ENCODE measurements around the gene BEGAIN.

Gene BEGAIN

GRCh38 chr14:100616854-100617409, 29.7 kb upstream of the BEGAIN start:
- ChIA-PET POLR2A (no interaction called here), CTCF (no interaction called here)
- no peak for DNase-seq (ENCODE audit: extremely low spot score)
- no peak for TF ChIP-seq CTCF (IDR thresholded peaks at IDR 0.05; ENCODE audit: control extremely low read depth, extremely low read depth, low read depth, missing control alignments)

GRCh38 chr14:100615736-100616695, 28.8 kb upstream of the BEGAIN start:
- CTCF ChIA-PET, result no interaction called here
- POLR2A ChIA-PET, result no interaction called here
- DNase-seq (ENCODE audit: extremely low spot score), result no peak
- TF ChIP-seq CTCF (IDR thresholded peaks at IDR 0.05; ENCODE audit: control extremely low read depth, extremely low read depth, low read depth, missing control alignments), result no peak

GRCh38 chr14:100614803-100615202, 27.6 kb upstream of the BEGAIN start:
- DNase-seq (ENCODE audit: extremely low spot score), result no peak
- CTCF ChIA-PET, result no interaction called here
- POLR2A ChIA-PET, result no interaction called here
- TF ChIP-seq CTCF (IDR thresholded peaks at IDR 0.05; ENCODE audit: control extremely low read depth, extremely low read depth, low read depth, missing control alignments), result no peak

- DNase-seq (ENCODE audit: extremely low spot score), result no peak
- CTCF ChIA-PET, result interaction anchor here (2.0 kb wide), 1 partner anchor 34 kb away, joined by 6 read pairs; no protein-coding TSS in a partner anchor
- POLR2A ChIA-PET, result no interaction called here
- no peak for TF ChIP-seq CTCF (IDR thresholded peaks at IDR 0.05; ENCODE audit: control extremely low read depth, extremely low read depth, low read depth, missing control alignments)
These were observed 25.8 kb upstream of the BEGAIN start for GRCh38 chr14:100612986-100613385.

- POLR2A ChIA-PET, result no interaction called here
- CTCF ChIA-PET, result interaction anchor here (2.0 kb wide), 1 partner anchor 35 kb away, joined by 6 read pairs; no protein-coding TSS in a partner anchor
- DNase-seq (ENCODE audit: extremely low spot score), result no peak
- TF ChIP-seq CTCF (IDR thresholded peaks at IDR 0.05; ENCODE audit: control extremely low read depth, extremely low read depth, low read depth, missing control alignments), result no peak
These were observed 24.7 kb upstream of the BEGAIN start for GRCh38 chr14:100611811-100612480.

- POLR2A ChIA-PET, result no interaction called here
- TF ChIP-seq CTCF (IDR thresholded peaks at IDR 0.05; ENCODE audit: control extremely low read depth, extremely low read depth, low read depth, missing control alignments), result no peak
- CTCF ChIA-PET, result no interaction called here
- no peak for DNase-seq (ENCODE audit: extremely low spot score)
These were observed 23.4 kb upstream of the BEGAIN start for GRCh38 chr14:100610511-100611217.
